ENCODE results near the gene SFXN5.
"Not testable (repeated sequence)": the region's sequence is repeated elsewhere in the genome, so short reads cannot be mapped to it uniquely, and the experiment has no call there.

Gene SFXN5

GRCh38 chr2:73071360-73072128 lies at the start of gene SFXN5:
TSS of gene SFXN5 (minus strand) at chr2:73071712. CDS start at chr2:73071705, 7 bp downstream.
- DNase-seq (ENCODE audit: low read depth in 2 of 2), result peak; percentile 91 to 92

GRCh38 chr2:73119611-73120239 lies 48.2 kb upstream of the SFXN5 start:
- DNase-seq (ENCODE audit: low read depth in 2 of 2), result not testable (repeated sequence)

- no peak for DNase-seq (ENCODE audit: low read depth in 2 of 2)
These were observed 45.9 kb upstream of the SFXN5 start for GRCh38 chr2:73117441-73117840.

GRCh38 chr2:73116182-73116960 lies 44.9 kb upstream of the SFXN5 start:
- no peak for DNase-seq (ENCODE audit: low read depth in 2 of 2)

- DNase-seq (ENCODE audit: low read depth in 2 of 2), result no peak
These were observed 42.9 kb upstream of the SFXN5 start for GRCh38 chr2:73114273-73114867.

- DNase-seq (ENCODE audit: low read depth in 2 of 2), result peak; percentile 66 to 68
These were observed 41.7 kb upstream of the SFXN5 start, which contains the start of gene RAB11FIP5 for GRCh38 chr2:73112913-73113854. TSS of gene RAB11FIP5 (minus strand) at chr2:73112948. CDS start at chr2:73112777, 171 bp downstream.

- DNase-seq (ENCODE audit: low read depth in 2 of 2), result no peak
These were observed 40.8 kb upstream of the SFXN5 start for GRCh38 chr2:73112026-73112912.

GRCh38 chr2:73111073-73112025 lies 39.8 kb upstream of the SFXN5 start:
- DNase-seq (ENCODE audit: low read depth in 2 of 2), result no peak

GRCh38 chr2:73110168-73111072 lies 38.9 kb upstream of the SFXN5 start:
- DNase-seq (ENCODE audit: low read depth in 2 of 2), result no peak

GRCh38 chr2:73109431-73110167 lies 38.1 kb upstream of the SFXN5 start:
- DNase-seq (ENCODE audit: low read depth in 2 of 2), result no peak

GRCh38 chr2:73107211-73107926 lies 35.9 kb upstream of the SFXN5 start:
- DNase-seq (ENCODE audit: low read depth in 2 of 2), result no peak

- DNase-seq (ENCODE audit: low read depth in 2 of 2), result no peak
These were observed 35.3 kb upstream of the SFXN5 start for GRCh38 chr2:73106791-73107190.

GRCh38 chr2:73105511-73105971 lies 34.0 kb upstream of the SFXN5 start:
- DNase-seq (ENCODE audit: low read depth in 2 of 2), result no peak

GRCh38 chr2:73104933-73105332 lies 33.4 kb upstream of the SFXN5 start:
- DNase-seq (ENCODE audit: low read depth in 2 of 2), result no peak

GRCh38 chr2:73103018-73103542 lies 31.6 kb upstream of the SFXN5 start:
- DNase-seq (ENCODE audit: low read depth in 2 of 2), result no peak

Measured in fibroblast of skin of left quadriceps (primary cell).